ENCODE measurements around the gene DLD. TPM values are rescaled to one million over a fixed set of nuclear protein-coding genes. Genes with fewer than 3 reads are reported as not detected.
"Not testable (repeated sequence)": the region's sequence is repeated elsewhere in the genome, so short reads cannot be mapped to it uniquely, and the experiment has no call there.

DLD gene
- total RNA-seq, 1 experiment from 2014 or later: 88.8 TPM

DNA sequence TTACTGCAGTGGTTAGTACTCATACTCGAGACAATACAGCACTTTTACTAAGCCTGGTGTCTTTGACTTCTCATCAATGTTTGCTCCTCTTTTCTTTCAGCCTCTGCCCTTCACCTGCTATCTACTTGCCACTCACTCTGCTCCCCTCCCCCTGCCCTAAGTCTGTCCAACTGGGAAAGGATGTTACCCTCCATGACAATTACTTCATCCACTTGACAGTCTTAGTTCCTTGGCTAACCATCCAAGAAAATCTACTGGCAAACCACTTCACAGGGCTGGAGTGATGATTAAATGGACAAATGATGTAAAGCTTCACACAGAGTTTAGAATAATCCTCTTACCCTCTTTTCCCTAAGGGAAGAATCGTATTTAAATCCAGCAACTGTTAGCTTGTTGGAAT is 8.2 kb upstream of the DLD start:
- POLR2A ChIA-PET: no interaction called here
- CTCF ChIA-PET: interaction anchor here (0.9 kb wide), 1 partner anchor 8 kb away, joined by 3 read pairs; the partner anchor contains the start of gene DLD

GRCh38 chr7:107884066-107884818 is 6.7 kb upstream of the DLD start:
- H3K27ac ChIP-seq (ENCODE audit: low read length): no peak overlapping the region
- ChIA-PET POLR2A (no interaction called here), CTCF (no interaction called here)
- no peaks in the 10 kb centered on the region for H3K9me3 ChIP-seq (ENCODE audit: control insufficient read depth, insufficient read depth, low read depth, low read length)
- H3K27me3 ChIP-seq (ENCODE audit: control insufficient read depth, insufficient read depth, low read length): no peaks in the 10 kb centered on the region
- H3K4me3 ChIP-seq (ENCODE audit: low read depth in 2 of 2, low read length in 2 of 2): no peak overlapping the region
- DNase-seq (ENCODE audit: low read depth, low spot score) (no peak), ATAC-seq (0 out of 2 replicates have a peak, but pooled peaks have one; percentile 54)
- H3K4me1 ChIP-seq (ENCODE audit: control insufficient read depth, insufficient read depth, low read length): peaks cover 3% of the 10 kb centered on the region; the same call in 1 of the 2 replicates
- no peak for TF ChIP-seq SIN3A (IDR thresholded peaks at IDR 0.05; ENCODE audit: borderline replicate concordance, insufficient read depth, low read depth, low read length)
- TF ChIP-seq, protein P1, sequence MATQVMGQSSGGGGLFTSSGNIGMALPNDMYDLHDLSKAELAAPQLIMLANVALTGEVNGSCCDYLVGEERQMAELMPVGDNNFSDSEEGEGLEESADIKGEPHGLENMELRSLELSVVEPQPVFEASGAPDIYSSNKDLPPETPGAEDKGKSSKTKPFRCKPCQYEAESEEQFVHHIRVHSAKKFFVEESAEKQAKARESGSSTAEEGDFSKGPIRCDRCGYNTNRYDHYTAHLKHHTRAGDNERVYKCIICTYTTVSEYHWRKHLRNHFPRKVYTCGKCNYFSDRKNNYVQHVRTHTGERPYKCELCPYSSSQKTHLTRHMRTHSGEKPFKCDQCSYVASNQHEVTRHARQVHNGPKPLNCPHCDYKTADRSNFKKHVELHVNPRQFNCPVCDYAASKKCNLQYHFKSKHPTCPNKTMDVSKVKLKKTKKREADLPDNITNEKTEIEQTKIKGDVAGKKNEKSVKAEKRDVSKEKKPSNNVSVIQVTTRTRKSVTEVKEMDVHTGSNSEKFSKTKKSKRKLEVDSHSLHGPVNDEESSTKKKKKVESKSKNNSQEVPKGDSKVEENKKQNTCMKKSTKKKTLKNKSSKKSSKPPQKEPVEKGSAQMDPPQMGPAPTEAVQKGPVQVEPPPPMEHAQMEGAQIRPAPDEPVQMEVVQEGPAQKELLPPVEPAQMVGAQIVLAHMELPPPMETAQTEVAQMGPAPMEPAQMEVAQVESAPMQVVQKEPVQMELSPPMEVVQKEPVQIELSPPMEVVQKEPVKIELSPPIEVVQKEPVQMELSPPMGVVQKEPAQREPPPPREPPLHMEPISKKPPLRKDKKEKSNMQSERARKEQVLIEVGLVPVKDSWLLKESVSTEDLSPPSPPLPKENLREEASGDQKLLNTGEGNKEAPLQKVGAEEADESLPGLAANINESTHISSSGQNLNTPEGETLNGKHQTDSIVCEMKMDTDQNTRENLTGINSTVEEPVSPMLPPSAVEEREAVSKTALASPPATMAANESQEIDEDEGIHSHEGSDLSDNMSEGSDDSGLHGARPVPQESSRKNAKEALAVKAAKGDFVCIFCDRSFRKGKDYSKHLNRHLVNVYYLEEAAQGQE (IDR thresholded peaks at IDR 0.05; ENCODE audit: insufficient read depth in 1 of 2, low read depth in 2 of 2, low read length in 1 of 2): no peak
- no peak for TF ChIP-seq POLR2AphosphoS5 (IDR thresholded peaks at IDR 0.05; ENCODE audit: low read depth, low read length)
- TF ChIP-seq, protein P2, sequence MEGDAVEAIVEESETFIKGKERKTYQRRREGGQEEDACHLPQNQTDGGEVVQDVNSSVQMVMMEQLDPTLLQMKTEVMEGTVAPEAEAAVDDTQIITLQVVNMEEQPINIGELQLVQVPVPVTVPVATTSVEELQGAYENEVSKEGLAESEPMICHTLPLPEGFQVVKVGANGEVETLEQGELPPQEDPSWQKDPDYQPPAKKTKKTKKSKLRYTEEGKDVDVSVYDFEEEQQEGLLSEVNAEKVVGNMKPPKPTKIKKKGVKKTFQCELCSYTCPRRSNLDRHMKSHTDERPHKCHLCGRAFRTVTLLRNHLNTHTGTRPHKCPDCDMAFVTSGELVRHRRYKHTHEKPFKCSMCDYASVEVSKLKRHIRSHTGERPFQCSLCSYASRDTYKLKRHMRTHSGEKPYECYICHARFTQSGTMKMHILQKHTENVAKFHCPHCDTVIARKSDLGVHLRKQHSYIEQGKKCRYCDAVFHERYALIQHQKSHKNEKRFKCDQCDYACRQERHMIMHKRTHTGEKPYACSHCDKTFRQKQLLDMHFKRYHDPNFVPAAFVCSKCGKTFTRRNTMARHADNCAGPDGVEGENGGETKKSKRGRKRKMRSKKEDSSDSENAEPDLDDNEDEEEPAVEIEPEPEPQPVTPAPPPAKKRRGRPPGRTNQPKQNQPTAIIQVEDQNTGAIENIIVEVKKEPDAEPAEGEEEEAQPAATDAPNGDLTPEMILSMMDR (IDR thresholded peaks at IDR 0.05): no peak
- no peak for TF ChIP-seq TCF7L2 (IDR thresholded peaks at IDR 0.05; ENCODE audit: low read depth, low read length)
- intact Hi-C loops (cut with micrococcal nuclease; ENCODE audit: unreplicated experiment): no loop called here
- BruUV-seq (replicated peaks): no TSS peak
- in situ Hi-C loops (cut with HindIII; ENCODE audit: low pct_unique_long_range_greater_than_20kb, low sequenced_read_pairs): no loop called here
- H3K36me3 ChIP-seq (ENCODE audit: control insufficient read depth, insufficient read depth, low read length): no peaks in the 10 kb centered on the region

More for the DNA sequence above, 8.2 kb upstream of the DLD start:
- no peak overlapping the region for H3K4me3 ChIP-seq (ENCODE audit: low read depth in 2 of 2, low read length in 2 of 2)
- no peak overlapping the region for H3K27ac ChIP-seq (ENCODE audit: low read length)
- no peaks in the 10 kb centered on the region for H3K36me3 ChIP-seq (ENCODE audit: control insufficient read depth, insufficient read depth, low read length)
- intact Hi-C loops (cut with micrococcal nuclease; ENCODE audit: unreplicated experiment): no loop called here
- H3K27me3 ChIP-seq (ENCODE audit: control insufficient read depth, insufficient read depth, low read length): no peaks in the 10 kb centered on the region
- H3K9me3 ChIP-seq (ENCODE audit: control insufficient read depth, insufficient read depth, low read depth, low read length): no peaks in the 10 kb centered on the region
- no peak for TF ChIP-seq POLR2AphosphoS5 (IDR thresholded peaks at IDR 0.05; ENCODE audit: low read depth, low read length)
- TF ChIP-seq TCF7L2 (IDR thresholded peaks at IDR 0.05; ENCODE audit: low read depth, low read length): no peak
- TF ChIP-seq, protein P1 (IDR thresholded peaks at IDR 0.05; ENCODE audit: insufficient read depth in 1 of 2, low read depth in 2 of 2, low read length in 1 of 2): no peak
- TF ChIP-seq, protein P2 (IDR thresholded peaks at IDR 0.05): no peak
- TF ChIP-seq SIN3A (IDR thresholded peaks at IDR 0.05; ENCODE audit: borderline replicate concordance, insufficient read depth, low read depth, low read length): no peak
- DNase-seq (ENCODE audit: low read depth, low spot score) (no peak), ATAC-seq (no peak)
- in situ Hi-C loops (cut with HindIII; ENCODE audit: low pct_unique_long_range_greater_than_20kb, low sequenced_read_pairs): no loop called here
- no TSS peak for BruUV-seq (replicated peaks)
- H3K4me1 ChIP-seq (ENCODE audit: control insufficient read depth, insufficient read depth, low read length): peaks cover 3% of the 10 kb centered on the region; the same call in 1 of the 2 replicates

- H3K36me3 ChIP-seq (ENCODE audit: control insufficient read depth, insufficient read depth, low read length); in situ Hi-C loops (cut with HindIII; ENCODE audit: low pct_unique_long_range_greater_than_20kb, low sequenced_read_pairs); POLR2A ChIA-PET; BruUV-seq (replicated peaks); H3K27ac ChIP-seq (ENCODE audit: low read length); intact Hi-C loops (cut with micrococcal nuclease; ENCODE audit: unreplicated experiment); H3K9me3 ChIP-seq (ENCODE audit: control insufficient read depth, insufficient read depth, low read depth, low read length); DNase-seq (ENCODE audit: low read depth, low spot score); H3K4me3 ChIP-seq (ENCODE audit: low read depth in 2 of 2, low read length in 2 of 2); ATAC-seq; H3K27me3 ChIP-seq (ENCODE audit: control insufficient read depth, insufficient read depth, low read length): not testable (repeated sequence)
- peaks cover 12% of the 10 kb centered on the region for H3K4me1 ChIP-seq (ENCODE audit: control insufficient read depth, insufficient read depth, low read length)
- CTCF ChIA-PET: interaction anchor here (0.6 kb wide), 1 partner anchor 13 kb away, joined by 4 read pairs; no protein-coding TSS in a partner anchor
These were observed 3.2 kb upstream of the DLD start for GRCh38 chr7:107887827-107888226.
